Liver (tissue), 9 donors: ENCODE data around the gene C20orf173. TPM values are rescaled to one million over a fixed set of nuclear protein-coding genes. Genes with fewer than 3 reads are reported as not detected.

ENCODE experiments used
- DNase-seq: peaks from one replicate; pipeline ENCODE4 v3.0.0-alpha.2; 2017; ENCODE audit warnings: low spot score
- H3K27ac ChIP-seq, 2 donors: one replicate each; pipeline ENCODE4 v1.7.0; 2013; ENCODE audit warnings: inconsistent platforms in 2 of 2, low read length in 2 of 2, control low read depth in 1 of 2, low read depth in 1 of 2, mild to moderate bottlenecking in 1 of 2
- H3K27me3 ChIP-seq, 4 donors: one replicate each; pipeline versions ENCODE4 v1.6.1 to v1.7.0; 2013; ENCODE audit warnings: low read length in 3 of 4, inconsistent platforms in 1 of 4, mild to moderate bottlenecking in 1 of 4, moderate library complexity in 1 of 4; ENCODE audit not compliant: control insufficient read depth in 4 of 4, insufficient read depth in 4 of 4
- H3K36me3 ChIP-seq, 4 donors: one replicate each; pipeline versions ENCODE4 v1.6.1 to v1.7.0; 2013; ENCODE audit warnings: low read length in 3 of 4, mild to moderate bottlenecking in 3 of 4, low read depth in 1 of 4, moderate library complexity in 1 of 4; ENCODE audit not compliant: control insufficient read depth in 4 of 4, insufficient read depth in 3 of 4
- H3K4me1 ChIP-seq, 4 donors: one replicate each; pipeline versions ENCODE4 v1.6.1 to v1.7.0; 2013; ENCODE audit warnings: low read length in 3 of 4, mild to moderate bottlenecking in 3 of 4, moderate library complexity in 1 of 4; ENCODE audit not compliant: control insufficient read depth in 4 of 4, insufficient read depth in 4 of 4
- H3K4me3 ChIP-seq, 3 donors: one replicate each; pipeline versions ENCODE4 v1.6.1 to v1.7.0; 2013; ENCODE audit warnings: low read length in 3 of 3, control low read depth in 1 of 3, low read depth in 1 of 3, mild to moderate bottlenecking in 1 of 3
- H3K9ac ChIP-seq, 2 donors: one replicate each; pipeline ENCODE4 v1.7.0; 2013; ENCODE audit warnings: low read length in 2 of 2, mild to moderate bottlenecking in 2 of 2, moderate library complexity in 2 of 2, control low read depth in 1 of 2, low read depth in 1 of 2
- H3K9me3 ChIP-seq, 4 donors: one replicate each; pipeline versions ENCODE4 v1.6.1 to v1.7.0; 2013; ENCODE audit warnings: low read length in 3 of 4; ENCODE audit not compliant: control insufficient read depth in 4 of 4
- CTCF ChIP-seq: fragments of 150-350 bp; IDR thresholded peaks from 2 replicates; pipeline ENCODE4 v1.5.1; 2017; ENCODE audit warnings: improper control_type of control experiment, low read depth, low read length; ENCODE audit not compliant: missing input control
- EGR1 ChIP-seq, 2 donors: IDR thresholded peaks; 2 replicates each; pipeline ENCODE4 v1.6.1; 2016 to 2018; ENCODE audit warnings: antibody characterized with exemption in 2 of 2, low read depth in 2 of 2
- FOXA1 ChIP-seq: IDR thresholded peaks from 2 replicates; pipeline ENCODE4 v1.6.1; 2016; ENCODE audit warnings: antibody characterized with exemption
- FOXA2 ChIP-seq: IDR thresholded peaks from 2 replicates; pipeline ENCODE4 v1.6.1; 2016; ENCODE audit warnings: antibody characterized with exemption
- GABPA ChIP-seq, 2 donors: IDR thresholded peaks in 1 of 2; conservative IDR thresholded peaks in 1 of 2; 2 replicates each; pipeline ENCODE4 v1.6.1; 2016; ENCODE audit warnings: antibody characterized with exemption in 2 of 2, mild to moderate bottlenecking in 1 of 2, moderate library complexity in 1 of 2
- HNF4A ChIP-seq, 2 donors: conservative IDR thresholded peaks; 2 replicates each; pipeline ENCODE4 v1.6.1; 2016; ENCODE audit warnings: antibody characterized with exemption in 2 of 2, mild to moderate bottlenecking in 2 of 2
- HNF4G ChIP-seq: IDR thresholded peaks from 2 replicates; pipeline ENCODE4 v1.6.1; 2016; ENCODE audit warnings: antibody characterized with exemption
- MAX ChIP-seq: IDR thresholded peaks from 2 replicates; pipeline ENCODE4 v1.6.1; 2016; ENCODE audit warnings: antibody characterized with exemption
- NR2F2 ChIP-seq: IDR thresholded peaks from 2 replicates; pipeline ENCODE4 v1.6.1; 2016; ENCODE audit warnings: antibody characterized with exemption
- RAD21 ChIP-seq, 2 donors: IDR thresholded peaks; 2 replicates each; pipeline ENCODE4 v1.6.1; 2016; ENCODE audit warnings: antibody characterized with exemption in 2 of 2, mild to moderate bottlenecking in 2 of 2
- REST ChIP-seq: IDR thresholded peaks from 2 replicates; pipeline ENCODE4 v1.6.1; 2016; ENCODE audit warnings: antibody characterized with exemption, mild to moderate bottlenecking
- RXRA ChIP-seq, 2 donors: IDR thresholded peaks; 2 replicates each; pipeline ENCODE4 v1.6.1; 2017 to 2018; ENCODE audit warnings: antibody characterized with exemption in 2 of 2, mild to moderate bottlenecking in 1 of 2
- SP1 ChIP-seq: IDR thresholded peaks from 2 replicates; pipeline ENCODE4 v1.6.1; 2018; ENCODE audit warnings: antibody characterized with exemption, mild to moderate bottlenecking
- TAF1 ChIP-seq: conservative IDR thresholded peaks from 2 replicates; pipeline ENCODE4 v1.6.1; 2016; ENCODE audit warnings: antibody characterized with exemption, mild to moderate bottlenecking
- ZBTB33 ChIP-seq: IDR thresholded peaks from 2 replicates; pipeline ENCODE4 v1.6.1; 2016; ENCODE audit warnings: antibody characterized with exemption
- WGBS: extraction: QIAGEN DNeasy Blood & Tissue Kit; methylation state at CpG from one replicate; pipeline ENCODE4 v1.1.7; 2013; 5-methylcytosine and 5-hydroxymethylcytosine counted together
- polyA plus RNA-seq, 2 donors: library from polyadenylated mRNA; stranded (reverse) in 1 of 2; unstranded in 1 of 2; fragments of 200-250 nt in 1 of 2; fragments of >200 nt in 1 of 2; fragmentation: Nextera tagmentation in 1 of 2; extraction: Ambion mirVana in 1 of 2; gene quantifications; one replicate each; pipeline versions ENCODE4 v1.2.1 to v1.2.3, GENCODE V29; 2013 to 2015
- total RNA-seq, 2 donors: library from RNA; depleted of rRNA; stranded (reverse); fragments of >200 nt; gene quantifications; one replicate each; pipeline ENCODE4 v1.2.3, GENCODE V29; 2014
- donor health status: healthy.
- donor health status: healthy.
- donor health status: healthy.
- donor health status: healthy.
- donor health status: healthy.

C20orf173 gene
- total and polyA plus RNA-seq, 4 donors = not detected

GRCh38 chr20:35568645-35569044 is 39.2 kb upstream of the C20orf173 start:
- Histone ChIP-seq H3K27me3 (no peaks in the 10 kb centered on the region), H3K9ac (no peak overlapping the region), H3K4me1 (no peaks in the 10 kb centered on the region), H3K27ac (no peak overlapping the region), H3K4me3 (no peak overlapping the region), H3K36me3 (no peaks in the 10 kb centered on the region), H3K9me3 (peaks cover 0 to 3% (median 1%) of the 10 kb centered on the region in 4 donors)
- TF ChIP-seq ZBTB33 (no peak), CTCF (peak; percentile 11), RAD21 (IDR thresholded peaks at IDR 0.05) (peak; percentile 41 to 62)
- no peak for DNase-seq
- 13% methylated on average over 2 of the region's 2 CpGs for WGBS

GRCh38 chr20:35564905-35565304 is 35.5 kb upstream of the C20orf173 start:
- no peaks in the 10 kb centered on the region for H3K27me3 ChIP-seq
- TF ChIP-seq NR2F2 (no peak), EGR1 (IDR thresholded peaks at IDR 0.05; ENCODE audit: low read depth in 2 of 2) (no peak), HNF4A (conservative IDR thresholded peaks at IDR 0.05) (no peak), ZBTB33 (no peak), RAD21 (IDR thresholded peaks at IDR 0.05) (no peak), HNF4G (no peak), TAF1 (no peak), FOXA1 (no peak), MAX (no peak), RXRA (IDR thresholded peaks at IDR 0.05) (no peak), SP1 (no peak), REST (no peak), FOXA2 (no peak), GABPA (IDR thresholded peaks at IDR 0.05 in 1 of 2, conservative IDR thresholded peaks at IDR 0.05 in 1 of 2) (no peak)
- H3K9me3 ChIP-seq = no peaks in the 10 kb centered on the region
- H3K4me3 ChIP-seq = no peak overlapping the region
- 93% methylated on average over 7 of the region's 7 CpGs for WGBS
- no peak overlapping the region for H3K9ac ChIP-seq
- no peak overlapping the region for H3K27ac ChIP-seq
- no peak for DNase-seq
- no peaks in the 10 kb centered on the region for H3K4me1 ChIP-seq
- no peaks in the 10 kb centered on the region for H3K36me3 ChIP-seq
